ENCODE data around the gene ATM.

- peak; percentile 77 to 92 for TF ChIP-seq CTCF (conservative IDR thresholded peaks at IDR 0.05 in 1 of 2, IDR thresholded peaks at IDR 0.05 in 1 of 2; ENCODE audit: extremely low read depth in 1 of 2, insufficient read depth in 1 of 2, low read depth in 1 of 2, low read length in 2 of 2)
- TF ChIP-seq EZH2 (IDR thresholded peaks at IDR 0.05; ENCODE audit: borderline replicate concordance, low read length): no peak
Observed at GRCh38 chr11:108222574-108223347, at the start of gene ATM, which contains the start of gene NPAT.
